ES-I3 (cell line): ENCODE results near the gene RAPGEF4.
"Not testable (repeated sequence)": the region's sequence is repeated elsewhere in the genome, so short reads cannot be mapped to it uniquely, and the experiment has no call there.

Experiments used
- H3K36me3 ChIP-seq: 2 replicates; pipeline ENCODE4 v1.6.1; 2013; ENCODE audit warnings: mild to moderate bottlenecking, low read length, control low read depth, moderate library complexity; ENCODE audit not compliant: insufficient read depth
- H3K4me1 ChIP-seq: 2 replicates; pipeline ENCODE4 v1.6.1; 2013; ENCODE audit warnings: mild to moderate bottlenecking, control low read depth, low read length; ENCODE audit not compliant: insufficient read depth
- H3K9ac ChIP-seq: 2 replicates; pipeline ENCODE4 v1.6.1; 2013; ENCODE audit warnings: low read depth, mild to moderate bottlenecking, low read length, moderate library complexity
- H3K9me3 ChIP-seq: 2 replicates; pipeline ENCODE4 v1.6.1; 2013; ENCODE audit warnings: mild to moderate bottlenecking, low read length, moderate library complexity; ENCODE audit not compliant: control insufficient read depth, insufficient read depth

The RAPGEF4 gene

DNA sequence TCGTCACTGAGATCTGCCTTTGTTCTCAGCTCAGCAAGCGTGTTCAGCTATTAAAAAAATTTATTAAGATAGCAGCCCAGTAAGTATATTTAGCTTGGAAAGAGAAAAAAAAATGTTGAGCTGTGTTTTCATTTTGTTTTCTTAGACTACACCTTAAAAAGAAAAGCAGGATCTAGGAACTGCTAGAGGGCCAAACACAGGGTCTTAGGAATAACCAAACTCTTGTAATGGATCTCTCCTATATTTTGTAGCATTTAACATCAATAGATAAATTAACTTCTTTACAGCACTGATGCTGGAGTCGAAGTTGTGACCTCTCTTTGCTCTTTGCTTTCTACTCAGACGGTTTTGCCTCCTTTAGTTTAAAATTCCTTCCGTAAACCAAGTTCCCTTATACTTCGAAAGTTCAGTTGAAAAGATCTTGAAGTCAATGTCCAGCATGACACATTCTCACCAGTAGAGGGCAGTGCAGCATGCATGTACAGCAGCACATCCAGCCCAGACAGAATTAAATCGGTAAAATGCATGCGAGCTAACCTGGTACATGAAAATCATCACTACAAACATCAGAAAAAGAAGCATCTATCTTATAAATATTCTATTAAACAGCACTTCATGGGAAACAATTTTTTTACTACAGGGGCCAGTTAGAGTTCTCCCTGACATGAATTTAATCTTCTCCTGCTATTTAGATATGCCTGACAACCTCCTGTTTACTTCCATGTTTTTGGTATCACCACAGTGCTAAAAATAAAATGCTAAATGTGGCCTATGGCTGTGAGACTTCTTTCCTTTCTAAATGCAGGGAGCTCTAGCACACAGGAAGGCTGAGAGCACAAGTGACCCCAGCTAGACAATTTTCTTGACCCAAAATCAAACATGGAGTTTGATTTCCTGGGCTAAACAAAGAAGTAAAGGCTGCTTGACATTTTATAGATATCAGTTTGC lies 291.8 kb downstream of the RAPGEF4 start:
- Histone ChIP-seq H3K36me3 (no peaks in the 10 kb centered on the region), H3K9me3 (no peaks in the 10 kb centered on the region), H3K4me1 (peaks cover 4% of the 10 kb centered on the region; the same call in 1 of the 2 replicates), H3K9ac (no peak overlapping the region)

DNA sequence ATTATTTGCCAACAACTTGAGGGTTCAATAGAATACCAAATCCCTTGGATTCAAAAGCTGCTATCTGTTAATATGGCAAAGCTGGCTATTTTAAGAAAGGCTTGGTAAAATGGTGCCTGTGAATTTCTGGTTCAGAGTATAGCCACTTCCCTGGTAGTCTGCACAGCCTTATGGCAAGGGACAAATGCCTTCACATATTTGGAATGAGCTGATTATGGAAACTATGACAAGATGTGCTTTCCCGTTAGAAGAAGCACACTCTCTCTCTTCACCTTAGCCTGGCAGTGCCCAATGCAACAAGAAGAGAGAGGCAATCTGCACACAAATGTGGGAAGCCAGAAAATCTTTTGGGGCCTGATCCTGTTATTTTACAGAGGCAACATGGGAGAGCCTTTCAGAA lies 292.5 kb downstream of the RAPGEF4 start:
- no peaks in the 10 kb centered on the region for H3K9me3 ChIP-seq
- no peak overlapping the region for H3K9ac ChIP-seq
- no peaks in the 10 kb centered on the region for H3K36me3 ChIP-seq
- H3K4me1 ChIP-seq: peaks cover 4% of the 10 kb centered on the region; the same call in 1 of the 2 replicates

DNA sequence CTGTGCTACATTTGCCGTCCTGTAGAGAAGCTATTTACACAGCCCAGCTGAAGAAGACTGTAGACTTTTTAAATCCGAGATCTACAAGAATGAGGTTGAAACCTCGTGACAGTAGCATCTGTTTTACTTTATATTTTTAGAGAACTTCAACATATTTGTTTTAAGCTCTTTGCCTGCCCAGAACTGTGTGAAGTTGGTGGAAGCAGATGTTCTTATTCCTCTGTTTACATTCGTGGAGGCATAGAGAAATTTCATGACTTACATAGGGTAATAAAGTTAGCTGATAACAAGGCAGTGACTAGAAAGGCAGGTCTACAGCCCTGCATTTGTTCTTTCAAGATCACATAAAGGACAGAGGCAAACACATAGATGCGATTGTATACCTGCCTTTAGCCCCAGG lies 293.0 kb downstream of the RAPGEF4 start:
- Histone ChIP-seq H3K36me3 (no peaks in the 10 kb centered on the region), H3K9me3 (no peaks in the 10 kb centered on the region), H3K4me1 (peaks cover 4% of the 10 kb centered on the region; the same call in 1 of the 2 replicates), H3K9ac (no peak overlapping the region)

DNA sequence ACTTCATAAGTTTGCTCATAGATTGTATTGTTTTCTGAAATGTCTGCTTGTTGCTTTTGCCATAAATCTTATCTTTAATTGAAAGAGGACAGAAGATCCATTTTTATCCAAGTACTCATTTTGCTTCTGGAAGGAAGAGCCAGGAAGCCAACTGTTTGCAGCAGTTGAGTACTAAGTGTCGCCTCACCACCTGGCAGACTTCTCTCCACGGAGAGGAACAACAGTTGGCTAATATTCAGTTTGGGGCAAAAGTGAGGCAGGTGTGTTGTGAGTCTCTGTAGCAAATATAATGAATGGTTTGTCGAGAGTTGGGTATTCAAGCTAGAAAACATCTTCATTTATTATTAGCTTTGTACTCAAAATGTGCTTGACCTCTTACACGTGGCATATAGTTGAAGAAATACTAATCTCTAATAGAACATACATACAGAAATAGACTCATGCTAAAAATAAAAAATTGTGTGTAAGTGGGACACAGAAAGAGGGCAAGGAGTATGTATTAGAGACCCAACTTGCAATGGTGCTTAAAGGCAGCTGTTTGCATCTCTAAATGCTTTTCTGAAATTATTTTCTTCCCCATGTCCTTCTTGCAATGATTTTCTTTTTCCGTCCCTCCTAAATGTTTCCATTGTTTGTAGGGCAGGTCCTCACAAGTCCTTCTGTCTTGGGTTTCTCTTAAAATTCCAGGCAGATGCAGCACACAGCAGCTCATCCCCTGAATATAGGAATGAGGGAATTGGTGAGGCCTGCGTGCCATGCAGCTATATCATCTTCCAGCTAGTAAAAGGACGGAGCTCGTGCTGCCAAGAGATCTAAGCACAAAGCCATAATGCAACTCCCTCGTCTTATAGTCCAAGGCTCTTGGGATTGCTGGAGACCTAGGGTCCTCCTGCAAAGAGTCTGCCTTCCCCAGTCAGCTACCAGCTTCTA lies 295.2 kb downstream of the RAPGEF4 start:
- Histone ChIP-seq H3K4me1 (peaks cover 4% of the 10 kb centered on the region; the same call in 1 of the 2 replicates), H3K9ac (no peak overlapping the region), H3K9me3 (no peaks in the 10 kb centered on the region), H3K36me3 (no peaks in the 10 kb centered on the region)

DNA sequence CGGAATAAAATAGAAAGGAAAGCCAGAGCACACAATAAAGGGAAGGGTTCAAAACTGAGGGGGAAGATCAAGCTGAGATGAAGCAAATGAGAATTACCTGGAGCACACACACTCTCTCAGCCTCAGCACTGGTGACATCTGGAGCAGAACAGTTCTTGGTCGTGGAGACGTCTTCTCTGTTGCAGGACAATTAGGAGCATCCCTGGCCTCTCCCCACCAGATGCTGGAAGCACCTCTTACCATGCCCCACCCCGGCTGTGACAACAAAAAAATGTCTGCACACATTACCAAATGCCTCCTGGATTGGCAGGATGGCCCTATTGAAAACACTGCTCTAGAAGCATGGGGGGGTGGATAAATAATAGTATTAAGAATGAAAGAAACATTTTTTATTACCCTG lies 296.4 kb downstream of the RAPGEF4 start:
- no peaks in the 10 kb centered on the region for H3K36me3 ChIP-seq
- H3K4me1 ChIP-seq: peaks cover 4% of the 10 kb centered on the region; the same call in 1 of the 2 replicates
- no peaks in the 10 kb centered on the region for H3K9me3 ChIP-seq
- H3K9ac ChIP-seq: no peak overlapping the region

DNA sequence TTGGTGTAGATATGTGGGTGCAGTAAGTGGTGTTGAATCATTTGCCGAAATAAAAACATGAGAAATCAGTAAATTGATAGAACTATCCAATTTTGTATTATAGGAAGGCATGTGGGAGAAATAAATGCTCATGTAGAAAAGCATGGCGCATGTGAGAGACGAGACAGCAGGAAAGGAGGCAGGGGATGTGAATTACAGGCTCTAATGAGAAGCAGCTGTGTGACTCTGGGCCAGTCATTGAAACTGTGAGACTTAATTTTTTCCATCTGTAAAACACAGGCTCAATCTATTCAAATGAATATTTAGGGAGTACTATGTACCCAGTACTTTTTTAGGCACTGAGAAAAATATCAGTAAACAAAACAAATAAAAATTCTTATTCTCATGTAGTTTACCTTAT lies 297.4 kb downstream of the RAPGEF4 start:
- H3K4me1 ChIP-seq: no peaks in the 10 kb centered on the region
- H3K36me3 ChIP-seq: no peaks in the 10 kb centered on the region
- H3K9me3 ChIP-seq: no peaks in the 10 kb centered on the region
- no peak overlapping the region for H3K9ac ChIP-seq

DNA sequence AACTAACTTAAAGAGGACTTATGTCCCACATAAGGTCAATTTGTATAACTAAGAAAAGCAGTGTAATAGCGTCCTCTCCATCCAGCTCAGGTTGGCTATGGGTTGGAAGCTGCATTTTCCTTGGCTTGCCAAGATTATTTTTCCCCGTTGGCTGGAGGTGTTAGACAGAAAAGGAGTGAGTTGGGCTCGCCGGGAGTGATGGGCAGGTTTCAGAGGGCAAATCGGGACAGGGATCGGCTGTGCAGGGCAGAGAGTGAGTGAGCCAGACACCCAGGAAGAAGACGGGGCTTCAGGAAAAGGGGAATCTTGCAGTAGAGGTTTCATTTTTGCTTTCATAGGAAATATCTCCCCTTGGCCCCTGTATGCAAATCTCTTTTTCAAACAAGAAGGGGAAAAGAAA lies 298.5 kb downstream of the RAPGEF4 start:
- no peak overlapping the region for H3K9ac ChIP-seq
- H3K36me3 ChIP-seq: no peaks in the 10 kb centered on the region
- H3K4me1 ChIP-seq: no peaks in the 10 kb centered on the region
- no peaks in the 10 kb centered on the region for H3K9me3 ChIP-seq

DNA sequence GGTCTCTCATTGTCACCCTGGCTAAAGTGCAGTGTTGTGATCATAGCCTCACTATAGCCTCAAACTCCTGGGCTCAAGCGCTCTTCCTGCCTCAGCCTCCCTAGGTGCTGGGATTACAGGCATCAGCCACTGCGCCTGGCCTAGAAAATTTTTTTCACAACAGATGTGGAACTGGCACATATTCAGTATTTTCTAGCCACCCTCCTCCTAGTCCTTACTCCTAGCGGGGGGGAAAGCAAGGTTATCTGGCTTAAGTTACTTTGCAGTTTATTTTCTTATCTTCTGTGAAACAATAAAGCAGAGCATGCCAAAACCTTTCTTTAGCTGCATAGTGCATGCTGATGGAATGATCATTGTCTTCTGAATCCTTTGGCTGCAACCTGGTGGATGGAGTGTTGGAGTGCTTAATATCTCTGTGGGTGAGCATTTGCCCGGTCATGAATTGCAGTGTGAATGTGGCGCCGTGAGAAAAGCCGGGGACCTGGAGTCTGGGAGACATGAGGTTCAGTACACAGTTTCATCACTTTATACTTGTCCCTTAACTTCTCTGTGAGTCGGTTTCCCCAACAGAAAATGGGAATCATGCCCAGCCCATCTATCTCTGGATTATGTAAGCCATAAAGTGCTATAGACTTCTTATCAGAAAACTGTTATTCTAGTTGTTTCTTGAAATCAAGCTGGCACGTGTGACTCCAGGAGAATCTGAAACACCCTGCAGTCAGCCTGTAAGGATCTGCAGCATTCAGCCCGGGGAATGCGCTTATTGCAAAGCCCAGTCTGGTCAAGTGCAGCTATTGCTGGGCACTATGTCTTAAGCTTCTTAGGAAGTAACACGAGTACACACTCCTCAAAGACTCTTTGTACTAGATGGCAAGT lies 301.8 kb downstream of the RAPGEF4 start:
- Histone ChIP-seq H3K9me3 (no peaks in the 10 kb centered on the region), H3K4me1 (no peaks in the 10 kb centered on the region; the same call in 1 of the 2 replicates), H3K36me3 (no peaks in the 10 kb centered on the region), H3K9ac (no peak overlapping the region)

DNA sequence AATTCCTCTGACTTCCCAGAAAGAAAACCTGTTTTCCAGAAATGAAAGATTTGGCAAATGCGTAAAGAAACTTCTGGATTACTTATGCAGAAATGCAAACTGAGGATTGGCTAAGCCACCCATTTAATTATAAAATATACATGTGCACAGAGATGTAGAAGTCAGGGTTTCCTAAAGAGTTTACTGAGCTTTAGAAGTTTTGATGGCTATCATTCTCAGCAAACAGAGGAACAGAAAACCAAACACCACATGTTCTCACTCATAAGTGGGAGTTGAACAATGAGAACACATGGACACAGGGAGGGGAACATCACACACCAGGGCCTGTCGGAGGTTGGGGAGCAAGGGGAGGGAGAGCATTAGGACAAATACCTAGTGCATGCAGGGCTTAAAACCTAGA lies 302.6 kb downstream of the RAPGEF4 start:
- not testable (repeated sequence) for H3K4me1 ChIP-seq, H3K9me3 ChIP-seq, H3K9ac ChIP-seq, H3K36me3 ChIP-seq

DNA sequence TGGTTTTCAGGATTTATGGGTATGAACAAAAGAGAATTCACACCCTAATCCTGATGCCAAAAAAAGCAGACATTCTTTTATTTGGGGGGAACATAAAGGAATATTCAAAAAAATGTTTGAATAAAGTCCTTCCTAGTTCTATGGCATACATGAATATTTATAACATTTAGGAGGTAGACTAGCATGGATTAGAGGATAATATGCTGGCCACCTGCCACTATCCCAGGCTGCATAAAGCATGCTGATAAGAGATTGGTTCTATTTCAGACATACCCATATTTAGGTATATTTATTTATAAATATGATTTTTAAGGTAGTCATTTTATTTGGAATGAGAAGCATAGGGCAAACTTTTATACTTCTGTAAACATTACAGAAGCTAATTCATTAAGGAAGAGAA lies 305.1 kb downstream of the RAPGEF4 start:
- Histone ChIP-seq H3K9ac (no peak overlapping the region), H3K9me3 (no peaks in the 10 kb centered on the region), H3K36me3 (no peaks in the 10 kb centered on the region), H3K4me1 (peaks cover 6% of the 10 kb centered on the region; the same call in 1 of the 2 replicates)

DNA sequence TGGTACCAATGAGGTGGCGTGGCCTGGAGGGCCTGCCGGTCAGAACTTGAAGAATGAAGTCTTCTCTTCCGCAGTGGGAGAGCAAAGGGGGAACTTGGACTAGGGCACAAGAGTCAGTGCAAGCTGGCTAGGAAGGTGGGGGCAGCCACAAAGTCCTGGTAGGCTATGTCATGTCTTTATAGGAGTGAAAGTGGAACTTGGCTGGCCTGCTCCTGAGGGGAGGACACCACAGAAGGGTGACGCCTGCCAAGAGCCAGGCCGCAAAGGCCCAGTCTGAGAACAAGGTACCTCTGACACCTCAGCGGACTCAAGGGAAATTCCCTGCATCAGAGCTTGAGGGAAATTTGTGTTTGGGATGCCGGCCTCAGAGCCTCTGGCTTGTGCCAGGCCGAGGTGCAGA lies 307.8 kb downstream of the RAPGEF4 start:
- Histone ChIP-seq H3K36me3 (no peaks in the 10 kb centered on the region), H3K4me1 (peaks cover 6% of the 10 kb centered on the region; the same call in 1 of the 2 replicates), H3K9me3 (no peaks in the 10 kb centered on the region), H3K9ac (no peak overlapping the region)

DNA sequence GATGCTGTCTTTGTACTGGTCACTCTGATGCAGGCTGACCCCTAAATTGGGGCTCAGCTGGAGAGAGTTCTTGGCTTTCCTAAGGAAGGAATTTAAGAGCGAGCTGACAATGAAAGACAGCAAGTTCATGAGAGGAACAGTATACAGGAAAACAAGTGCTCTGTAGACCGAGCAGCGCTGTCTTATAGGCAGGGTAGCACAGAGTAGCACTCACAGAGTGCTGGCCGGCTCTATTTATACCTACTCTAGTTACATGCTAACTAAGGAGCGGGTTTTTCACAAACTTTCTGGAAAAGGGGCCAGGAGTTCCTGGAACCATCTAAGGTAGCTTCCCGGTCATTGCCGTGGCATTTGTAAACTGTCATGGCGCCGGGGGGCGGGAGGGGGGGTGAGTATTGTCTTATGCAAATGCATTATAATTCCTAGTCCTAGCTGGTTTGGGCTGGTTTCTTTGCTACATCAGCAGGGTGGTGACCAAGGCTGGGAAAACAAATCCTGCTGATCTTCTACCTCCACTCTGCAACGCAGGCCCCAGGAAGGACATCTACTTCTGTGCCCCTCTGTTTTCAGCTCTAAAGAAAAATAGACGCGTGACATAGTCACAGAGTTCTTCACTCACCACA lies 308.4 kb downstream of the RAPGEF4 start:
- no peaks in the 10 kb centered on the region for H3K36me3 ChIP-seq
- H3K9ac ChIP-seq: no peak overlapping the region
- peaks cover 6% of the 10 kb centered on the region; the same call in 1 of the 2 replicates for H3K4me1 ChIP-seq

DNA sequence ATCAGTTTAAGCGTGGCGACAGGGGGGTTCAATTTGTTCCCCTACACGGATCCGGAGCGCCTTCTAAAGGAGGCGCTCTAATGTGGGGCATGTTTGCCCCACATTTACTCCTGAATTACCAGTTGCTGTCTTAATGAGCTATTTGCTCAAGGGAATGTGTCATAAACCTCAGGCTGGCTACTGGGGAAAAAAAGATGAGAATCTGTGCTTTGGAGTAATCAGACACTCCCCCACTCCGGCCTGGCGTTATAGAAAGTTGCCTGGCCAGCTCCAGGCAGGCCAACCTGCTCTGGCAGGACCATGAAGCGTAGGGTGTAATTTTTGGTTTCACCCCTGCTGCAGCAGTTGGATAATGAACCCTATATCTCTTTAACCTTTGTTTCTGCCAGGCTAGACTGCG lies 309.0 kb downstream of the RAPGEF4 start:
- Histone ChIP-seq H3K9me3 (no peaks in the 10 kb centered on the region), H3K9ac (no peak overlapping the region), H3K36me3 (no peaks in the 10 kb centered on the region), H3K4me1 (peaks cover 6% of the 10 kb centered on the region; the same call in 1 of the 2 replicates)

More for the DNA sequence above, 308.4 kb downstream of the RAPGEF4 start:
- no peaks in the 10 kb centered on the region for H3K9me3 ChIP-seq
